Fibroblast of the aortic adventitia (primary cell): ENCODE results near the gene KDM3B. TPM values are rescaled to one million over a fixed set of nuclear protein-coding genes. Genes with fewer than 3 reads are reported as not detected.

Source experiments
- DNase-seq: peaks from one replicate; pipeline ENCODE4 v3.0.0-alpha.2; 2010; ENCODE audit warnings: low read depth
- H3K4me3 ChIP-seq: 2 replicates; pipeline ENCODE4 v1.5.1; 2011; ENCODE audit warnings: low read depth, mild to moderate bottlenecking, control low read depth, low read length, moderate library complexity
- CTCF ChIP-seq: IDR thresholded peaks from 2 replicates; pipeline ENCODE4 v1.5.1; 2011; ENCODE audit warnings: mild to moderate bottlenecking, low read length, control low read depth, inconsistent platforms; ENCODE audit not compliant: insufficient read depth
- total RNA-seq: library from RNA; depleted of rRNA; stranded (reverse); fragments of >200 nt; gene quantifications from 2 replicates; pipeline ENCODE4 v1.2.3, GENCODE V29; 2012; ENCODE audit warnings: low replicate concordance

KDM3B gene
- total RNA-seq, 1 donor = 47.1 TPM

GRCh38 chr5:138440159-138441073, 87.9 kb downstream of the KDM3B start:
- H3K4me3 ChIP-seq = no peak overlapping the region
- no peak for DNase-seq
- TF ChIP-seq CTCF = no peak

GRCh38 chr5:138441221-138441620, 88.7 kb downstream of the KDM3B start:
- no peak for TF ChIP-seq CTCF
- DNase-seq = no peak
- H3K4me3 ChIP-seq = no peak overlapping the region

- no peak for TF ChIP-seq CTCF
- no peak for DNase-seq
- H3K4me3 ChIP-seq = no peak overlapping the region
Observed at GRCh38 chr5:138444078-138444773, 91.7 kb downstream of the KDM3B start.

- TF ChIP-seq CTCF = no peak
- H3K4me3 ChIP-seq = no peak overlapping the region
- DNase-seq = no peak
Observed at GRCh38 chr5:138444774-138445546, 92.5 kb downstream of the KDM3B start.

GRCh38 chr5:138445547-138446271, 93.2 kb downstream of the KDM3B start:
- no peak for TF ChIP-seq CTCF
- DNase-seq = no peak

GRCh38 chr5:138448070-138448469, 95.6 kb downstream of the KDM3B start:
- no peak for DNase-seq
- TF ChIP-seq CTCF = no peak
- no peak overlapping the region for H3K4me3 ChIP-seq

More at GRCh38 chr5:138445547-138446271, 93.2 kb downstream of the KDM3B start:
- no peak overlapping the region for H3K4me3 ChIP-seq
